Nephron (organoid): ENCODE results near the gene DIP2C.
"Not testable (repeated sequence)": the region's sequence is repeated elsewhere in the genome, so short reads cannot be mapped to it uniquely, and the experiment has no call there.

ENCODE experiments used
- H3K27ac Mint-ChIP-seq, 3 experiments: 2 replicates each; pipeline ENCODE4 v1.8.0; 2020; ENCODE audit warnings: mixed read lengths in 3 of 3, mild to moderate bottlenecking in 2 of 3, moderate library complexity in 1 of 3
- H3K27me3 Mint-ChIP-seq: 2 replicates; pipeline ENCODE4 v1.8.0; 2021; ENCODE audit warnings: low read depth, mild to moderate bottlenecking, moderate library complexity, mixed read lengths
- H3K36me3 Mint-ChIP-seq: 2 replicates; pipeline ENCODE4 v1.8.0; 2020; ENCODE audit warnings: low read depth, mixed read lengths
- H3K4me1 Mint-ChIP-seq: 2 replicates; pipeline ENCODE4 v1.8.0; 2020; ENCODE audit warnings: mixed read lengths
- H3K4me3 Mint-ChIP-seq, 3 experiments: 2 replicates each; pipeline ENCODE4 v1.8.0; 2020; ENCODE audit warnings: mild to moderate bottlenecking in 3 of 3, mixed read lengths in 3 of 3, moderate library complexity in 2 of 3
- H3K9me3 Mint-ChIP-seq: 2 replicates; pipeline ENCODE4 v1.8.0; 2020; ENCODE audit warnings: mixed read lengths
- CTCF ChIP-seq, 3 experiments: fragments of 200-600 bp; sonication (generic); IDR thresholded peaks; one replicate each; pipeline ENCODE4 v1.5.0; 2021; ENCODE audit warnings: antibody characterized with exemption in 3 of 3; ENCODE audit not compliant: unreplicated experiment in 3 of 3

DIP2C gene

GRCh38 chr10:649445-649797 is 40.0 kb downstream of the DIP2C start:
- Mint-ChIP-seq H3K9me3 (peaks cover 4% of the 10 kb centered on the region), H3K27me3 (no peaks in the 10 kb centered on the region), H3K27ac (peak overlapping the region; percentile 64 to 84 (median 76)), H3K36me3 (peaks cover 12% of the 10 kb centered on the region), H3K4me3 (no peak overlapping the region), H3K4me1 (peaks cover 38% of the 10 kb centered on the region)
- no peak for TF ChIP-seq CTCF (IDR thresholded peaks at IDR 0.05; ENCODE audit: unreplicated experiment in 3 of 3)

- not testable (repeated sequence) for H3K27ac Mint-ChIP-seq, H3K4me3 Mint-ChIP-seq, H3K27me3 Mint-ChIP-seq, H3K9me3 Mint-ChIP-seq
- peaks cover 36% of the 10 kb centered on the region for H3K4me1 Mint-ChIP-seq
- H3K36me3 Mint-ChIP-seq, result peaks cover 22% of the 10 kb centered on the region
Observed at GRCh38 chr10:647019-647418, 42.4 kb downstream of the DIP2C start.

- H3K4me3 Mint-ChIP-seq, result no peak overlapping the region
- peaks cover 22% of the 10 kb centered on the region for H3K36me3 Mint-ChIP-seq
- TF ChIP-seq CTCF (IDR thresholded peaks at IDR 0.05; ENCODE audit: unreplicated experiment in 3 of 3), result no peak
- H3K27me3 Mint-ChIP-seq, result no peaks in the 10 kb centered on the region
- H3K27ac Mint-ChIP-seq, result peak overlapping the region in 1 of 3 experiments; percentile 27
- H3K9me3 Mint-ChIP-seq, result peaks cover 6% of the 10 kb centered on the region
- peaks cover 27% of the 10 kb centered on the region for H3K4me1 Mint-ChIP-seq
Observed at GRCh38 chr10:646118-646524, 43.3 kb downstream of the DIP2C start.

GRCh38 chr10:644943-645334 is 44.5 kb downstream of the DIP2C start:
- H3K27ac Mint-ChIP-seq, result no peak overlapping the region
- no peak for TF ChIP-seq CTCF (IDR thresholded peaks at IDR 0.05; ENCODE audit: unreplicated experiment in 3 of 3)
- peaks cover 16% of the 10 kb centered on the region for H3K4me1 Mint-ChIP-seq
- no peaks in the 10 kb centered on the region for H3K27me3 Mint-ChIP-seq
- H3K4me3 Mint-ChIP-seq, result no peak overlapping the region
- H3K36me3 Mint-ChIP-seq, result peaks cover 22% of the 10 kb centered on the region
- H3K9me3 Mint-ChIP-seq, result peaks cover 6% of the 10 kb centered on the region

GRCh38 chr10:644076-644942 is 45.2 kb downstream of the DIP2C start:
- peaks cover 6% of the 10 kb centered on the region for H3K9me3 Mint-ChIP-seq
- H3K4me3 Mint-ChIP-seq, result no peak overlapping the region
- H3K36me3 Mint-ChIP-seq, result peaks cover 22% of the 10 kb centered on the region
- no peak overlapping the region for H3K27ac Mint-ChIP-seq
- no peak for TF ChIP-seq CTCF (IDR thresholded peaks at IDR 0.05; ENCODE audit: unreplicated experiment in 3 of 3)
- H3K4me1 Mint-ChIP-seq, result peaks cover 9% of the 10 kb centered on the region
- no peaks in the 10 kb centered on the region for H3K27me3 Mint-ChIP-seq

- Mint-ChIP-seq H3K36me3 (peaks cover 22% of the 10 kb centered on the region), H3K27me3 (no peaks in the 10 kb centered on the region), H3K9me3 (peaks cover 6% of the 10 kb centered on the region), H3K4me3 (no peak overlapping the region), H3K4me1 (peaks cover 14% of the 10 kb centered on the region), H3K27ac (peak overlapping the region in 1 of 3 experiments; percentile 31)
- no peak for TF ChIP-seq CTCF (IDR thresholded peaks at IDR 0.05; ENCODE audit: unreplicated experiment in 3 of 3)
Observed at GRCh38 chr10:642186-642890, 47.1 kb downstream of the DIP2C start.
